Coronary artery (tissue), 2 donors: Measurements from ENCODE around the gene CAMTA1.

Experiments used
- DNase-seq: peaks from one replicate; pipeline ENCODE4 v3.0.0-alpha.2; 2017; ENCODE audit warnings: low spot score
- H3K27ac ChIP-seq, 2 donors: fragments of 200-600 bp; sonication (generic); one replicate each; pipeline ENCODE4 v1.5.1; 2016 to 2019
- H3K4me3 ChIP-seq: fragments of 200-600 bp; sonication (generic); 2 replicates; pipeline ENCODE4 v1.5.1; 2016; ENCODE audit warnings: mild to moderate bottlenecking, moderate library complexity
- TF ChIP-seq, protein P1 (sequence below): fragments of 200-600 bp; sonication (generic); IDR thresholded peaks from one replicate; pipeline ENCODE4 v1.5.1; 2019; ENCODE audit warnings: antibody characterized with exemption

Gene CAMTA1

DNA sequence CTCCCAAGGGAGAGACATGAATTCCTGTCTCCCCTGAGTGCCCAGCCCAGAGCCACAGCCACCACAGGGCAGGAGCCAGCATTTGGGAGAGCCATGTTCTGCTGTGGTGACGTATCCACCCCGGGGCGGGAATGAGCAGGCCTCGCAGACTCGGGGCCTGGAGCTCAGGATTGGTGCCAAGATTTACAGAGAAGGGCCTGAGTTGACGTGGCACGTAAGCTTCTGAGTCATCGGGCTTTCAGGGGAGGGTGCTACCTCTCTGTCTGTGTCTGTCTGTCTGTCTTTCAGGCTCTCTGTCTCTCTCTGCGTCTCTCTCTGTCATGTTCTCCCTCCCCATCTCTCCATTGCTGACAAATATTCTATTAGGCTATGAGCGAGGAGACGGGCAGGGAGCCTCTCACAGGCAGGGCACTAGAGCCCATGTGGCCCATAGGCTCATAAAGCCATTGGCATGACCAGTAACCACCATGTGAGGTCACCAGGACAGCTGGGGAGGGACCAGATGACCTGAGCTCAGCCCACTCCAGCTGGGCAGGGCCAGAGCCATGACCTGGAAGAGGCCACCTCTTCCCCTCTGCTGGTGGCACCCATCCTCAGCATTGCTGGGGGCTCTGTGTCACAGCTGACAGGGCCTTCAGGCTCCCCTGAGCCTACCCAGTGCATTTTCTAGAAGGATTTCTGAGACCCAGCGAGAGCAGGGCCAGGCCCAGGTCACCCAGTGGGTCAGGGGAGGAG lies 685.8 kb downstream of the CAMTA1 start:
- DNase-seq, result peak; percentile 81
- H3K4me3 ChIP-seq, result no peak overlapping the region
- TF ChIP-seq, protein P1, sequence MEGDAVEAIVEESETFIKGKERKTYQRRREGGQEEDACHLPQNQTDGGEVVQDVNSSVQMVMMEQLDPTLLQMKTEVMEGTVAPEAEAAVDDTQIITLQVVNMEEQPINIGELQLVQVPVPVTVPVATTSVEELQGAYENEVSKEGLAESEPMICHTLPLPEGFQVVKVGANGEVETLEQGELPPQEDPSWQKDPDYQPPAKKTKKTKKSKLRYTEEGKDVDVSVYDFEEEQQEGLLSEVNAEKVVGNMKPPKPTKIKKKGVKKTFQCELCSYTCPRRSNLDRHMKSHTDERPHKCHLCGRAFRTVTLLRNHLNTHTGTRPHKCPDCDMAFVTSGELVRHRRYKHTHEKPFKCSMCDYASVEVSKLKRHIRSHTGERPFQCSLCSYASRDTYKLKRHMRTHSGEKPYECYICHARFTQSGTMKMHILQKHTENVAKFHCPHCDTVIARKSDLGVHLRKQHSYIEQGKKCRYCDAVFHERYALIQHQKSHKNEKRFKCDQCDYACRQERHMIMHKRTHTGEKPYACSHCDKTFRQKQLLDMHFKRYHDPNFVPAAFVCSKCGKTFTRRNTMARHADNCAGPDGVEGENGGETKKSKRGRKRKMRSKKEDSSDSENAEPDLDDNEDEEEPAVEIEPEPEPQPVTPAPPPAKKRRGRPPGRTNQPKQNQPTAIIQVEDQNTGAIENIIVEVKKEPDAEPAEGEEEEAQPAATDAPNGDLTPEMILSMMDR, result no peak
- peak overlapping the region; percentile 52 to 81 for H3K27ac ChIP-seq

DNA sequence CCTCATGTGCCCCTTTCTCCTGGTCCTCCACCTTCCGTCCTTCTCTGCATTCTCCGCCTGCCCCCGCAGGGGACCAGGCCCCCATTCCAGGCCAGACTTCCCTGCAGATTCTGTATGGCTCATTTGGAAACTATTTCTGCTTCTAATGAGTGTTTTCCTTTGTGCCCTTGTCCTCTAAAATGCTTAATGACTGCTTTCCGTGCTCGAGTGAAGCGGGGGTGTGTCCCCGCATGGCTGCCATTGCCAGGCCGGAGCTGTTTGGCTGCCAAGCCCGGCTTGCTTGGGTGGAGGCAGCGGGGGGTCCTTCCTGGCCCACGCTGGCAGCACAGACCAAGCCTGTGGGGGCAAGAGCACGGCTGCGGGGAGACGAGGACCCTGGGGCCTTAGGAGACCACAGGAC lies 686.6 kb downstream of the CAMTA1 start:
- H3K4me3 ChIP-seq, result no peak overlapping the region
- TF ChIP-seq, protein P1, result no peak
- peak overlapping the region; percentile 25 to 81 for H3K27ac ChIP-seq
- no peak for DNase-seq

DNA sequence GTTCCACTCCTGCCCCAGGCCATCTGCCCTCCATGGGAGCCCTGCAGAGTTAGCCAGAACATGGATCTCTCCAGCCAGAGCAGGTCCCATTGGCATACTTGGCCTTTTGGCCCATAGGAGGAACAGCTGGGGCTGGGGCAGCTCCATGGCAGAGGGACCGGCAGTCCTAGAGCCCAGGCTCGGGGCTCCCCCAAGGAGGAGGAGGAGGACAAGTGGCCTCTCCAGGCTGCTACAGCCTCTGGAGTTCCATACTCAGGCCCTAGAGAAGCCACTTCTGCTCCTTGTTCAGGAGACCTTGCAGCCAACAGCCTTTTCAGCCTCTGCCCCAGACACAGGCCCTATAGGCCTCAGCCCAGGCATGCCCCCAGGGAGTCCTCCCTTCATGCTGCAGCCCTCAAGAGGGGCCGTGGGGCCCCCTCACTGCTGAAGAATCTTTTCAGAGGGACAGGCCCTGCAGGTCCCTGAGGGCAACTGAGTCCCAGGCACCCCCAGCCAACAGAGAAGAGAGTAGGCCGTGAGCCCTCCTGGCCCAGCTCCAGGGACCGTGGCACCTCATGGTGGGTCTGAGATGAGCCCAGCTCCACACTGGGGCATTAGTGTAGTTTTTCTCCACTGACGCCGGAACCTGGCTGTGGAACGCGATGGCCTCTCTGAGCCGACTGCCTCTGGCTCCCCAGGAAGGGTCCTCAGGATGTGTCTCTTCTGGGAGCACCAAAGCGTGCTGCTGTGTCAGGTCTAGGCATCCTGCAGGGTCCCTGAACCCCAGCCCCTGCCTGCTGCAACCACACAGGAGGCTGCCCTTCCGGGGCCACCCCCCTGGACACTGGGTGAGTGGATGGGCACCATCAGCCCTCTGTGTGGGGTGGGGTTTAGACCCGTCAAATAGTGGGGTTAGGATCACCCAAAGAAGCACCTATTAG lies 688.2 kb downstream of the CAMTA1 start:
- no peak for DNase-seq
- TF ChIP-seq, protein P1, result no peak
- no peak overlapping the region for H3K4me3 ChIP-seq
- H3K27ac ChIP-seq, result no peak overlapping the region

DNA sequence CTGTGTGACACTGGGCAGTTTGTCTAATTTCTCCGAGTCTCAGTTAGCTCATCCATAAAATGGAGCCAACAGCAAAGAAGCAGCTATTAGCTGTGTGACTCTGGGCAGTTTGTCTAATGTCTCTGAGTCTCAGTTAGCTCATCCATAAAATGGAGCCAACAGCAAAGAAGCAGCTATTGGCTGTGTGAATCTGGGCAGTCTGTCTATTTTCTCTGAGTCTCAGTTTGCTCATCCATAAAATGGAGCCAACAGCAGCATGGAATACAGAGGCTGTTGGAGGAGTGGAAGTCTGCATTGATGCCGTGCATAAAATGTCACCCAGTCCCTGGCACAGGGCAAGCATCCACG lies 688.9 kb downstream of the CAMTA1 start:
- H3K4me3 ChIP-seq, result no peak overlapping the region
- no peak overlapping the region for H3K27ac ChIP-seq

DNA sequence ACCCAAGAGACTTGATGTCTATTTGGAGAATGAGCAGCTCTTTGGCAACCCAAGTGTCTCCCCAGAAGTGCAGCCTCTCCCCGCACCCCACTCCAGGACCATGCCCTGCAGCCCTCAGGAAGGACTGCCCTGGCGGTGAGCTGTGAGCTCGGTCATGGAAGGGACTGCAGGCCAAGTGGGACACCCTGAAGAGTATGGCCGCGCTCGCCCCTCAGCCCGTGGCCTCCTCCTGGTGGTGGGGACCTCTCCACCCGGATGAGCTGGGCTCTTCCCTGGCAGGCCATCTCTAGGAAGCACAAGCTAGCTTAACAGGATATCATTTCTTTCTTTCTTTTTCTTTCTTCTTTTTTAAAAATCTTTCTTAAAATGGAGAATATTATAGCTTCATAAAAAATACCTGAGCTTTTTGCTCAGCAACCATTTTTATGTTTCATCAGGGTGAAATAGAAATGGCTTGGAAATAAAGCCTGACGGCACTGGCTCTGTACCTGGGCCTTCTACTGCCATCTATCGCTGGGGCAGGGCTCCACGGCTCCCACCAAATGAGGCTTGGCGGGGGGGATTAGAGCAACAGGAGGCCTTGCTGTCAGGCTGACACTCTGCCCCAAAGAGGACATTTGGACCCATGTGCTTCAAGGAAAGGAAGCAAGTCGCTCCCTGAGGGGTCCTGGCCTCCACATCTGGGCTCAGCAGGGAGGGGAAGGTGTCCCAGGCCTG lies 689.7 kb downstream of the CAMTA1 start:
- DNase-seq, result no peak
- TF ChIP-seq, protein P1, result no peak
- Histone ChIP-seq H3K4me3 (no peak overlapping the region), H3K27ac (no peak overlapping the region)

More for the DNA sequence above, 688.9 kb downstream of the CAMTA1 start:
- TF ChIP-seq, protein P1, result no peak
- no peak for DNase-seq

DNA sequence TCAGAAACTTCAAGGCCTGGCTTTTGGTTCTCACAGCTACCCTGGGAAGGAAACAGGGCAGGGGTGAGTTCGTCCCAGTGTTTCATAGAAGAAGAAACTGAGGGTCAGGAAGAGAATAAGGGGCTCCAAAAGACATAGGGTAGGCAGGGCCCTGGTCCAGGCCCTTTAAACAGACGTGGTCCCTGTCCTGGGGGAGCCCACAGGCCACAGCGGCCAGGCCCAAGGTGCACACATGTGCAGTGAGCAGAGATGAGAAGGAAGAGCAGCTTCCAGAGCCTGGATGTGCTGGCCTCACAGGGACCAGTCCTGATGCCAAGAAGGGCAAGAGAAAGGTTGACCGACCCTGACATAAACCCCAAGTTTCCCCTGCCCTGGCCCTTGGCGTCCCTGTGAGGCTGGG lies 690.4 kb downstream of the CAMTA1 start:
- no peak for DNase-seq
- no peak overlapping the region for H3K4me3 ChIP-seq

More for the DNA sequence above, 690.4 kb downstream of the CAMTA1 start:
- TF ChIP-seq, protein P1, result no peak
- no peak overlapping the region for H3K27ac ChIP-seq
